Measurements from ENCODE around the gene KDM1B.

Gene KDM1B

GRCh38 chr6:18119236-18119635 lies 36.0 kb upstream of the KDM1B start:
- H3K27ac ChIP-seq, result no peak overlapping the region
- ChIA-PET CTCF (interaction anchor here (0.6 kb wide), 1 partner anchor 146 kb away, joined by 5 read pairs; no protein-coding TSS in a partner anchor), POLR2A (ENCODE audit: low non-redundant PET) (no interaction called here)
- TF ChIP-seq CTCF (conservative IDR thresholded peaks at IDR 0.05; ENCODE audit: low read depth), result no peak
- DNase-seq (ENCODE audit: low spot score), result no peak

GRCh38 chr6:18121580-18122127 lies 33.6 kb upstream of the KDM1B start:
- no peak for DNase-seq (ENCODE audit: low spot score)
- no peak overlapping the region for H3K27ac ChIP-seq
- ChIA-PET POLR2A (ENCODE audit: low non-redundant PET) (interaction anchor here (0.6 kb wide), 1 partner anchor 180 kb away, joined by 3 read pairs; no protein-coding TSS in a partner anchor), CTCF (interaction anchor here (0.5 to 1.1 kb wide), 4 partner anchors 23 to 1949 kb away, joined by 3 read pairs; no protein-coding TSS in a partner anchor)
- no peak for TF ChIP-seq CTCF (conservative IDR thresholded peaks at IDR 0.05; ENCODE audit: low read depth)

GRCh38 chr6:18122128-18123093 lies 32.8 kb upstream of the KDM1B start, which contains the start of gene NHLRC1:
Gene NHLRC1 (minus strand): TSS chr6:18122677. CDS start chr6:18122606, 71 bp downstream.
- DNase-seq (ENCODE audit: low spot score), result peak; percentile 80
- ChIA-PET CTCF (interaction anchor here (0.5 to 1.1 kb wide), 6 partner anchors 22 to 1949 kb away, joined by 3 to 9 read pairs (median 3); no protein-coding TSS in a partner anchor), POLR2A (ENCODE audit: low non-redundant PET) (interaction anchor here (0.5 to 1.0 kb wide), 3 partner anchors 136 to 289 kb away, joined by 3 to 6 read pairs (median 5); partner anchors contain the start of gene KIF13A)
- H3K27ac ChIP-seq, result peak within 1 kb of the TSS; percentile 50
- peak; percentile 92 for TF ChIP-seq CTCF (conservative IDR thresholded peaks at IDR 0.05; ENCODE audit: low read depth)

- no peak overlapping the region for H3K27ac ChIP-seq
- CTCF ChIA-PET, result no interaction called here
- no peak for DNase-seq (ENCODE audit: low spot score)
- no peak for TF ChIP-seq CTCF (conservative IDR thresholded peaks at IDR 0.05; ENCODE audit: low read depth)
- POLR2A ChIA-PET (ENCODE audit: low non-redundant PET), result no interaction called here
These were observed 29.1 kb upstream of the KDM1B start for GRCh38 chr6:18126121-18126520.

GRCh38 chr6:18132346-18132745 lies 22.9 kb upstream of the KDM1B start:
- TF ChIP-seq CTCF (conservative IDR thresholded peaks at IDR 0.05; ENCODE audit: low read depth), result no peak
- DNase-seq (ENCODE audit: low spot score), result no peak
- no peak overlapping the region for H3K27ac ChIP-seq
- CTCF ChIA-PET, result no interaction called here
- POLR2A ChIA-PET (ENCODE audit: low non-redundant PET), result no interaction called here

- no peak overlapping the region for H3K27ac ChIP-seq
- CTCF ChIA-PET, result no interaction called here
These were observed 20.1 kb upstream of the KDM1B start for GRCh38 chr6:18135171-18135570.

More at GRCh38 chr6:18135171-18135570, 20.1 kb upstream of the KDM1B start:
- POLR2A ChIA-PET (ENCODE audit: low non-redundant PET), result no interaction called here
- no peak for DNase-seq (ENCODE audit: low spot score)
- TF ChIP-seq CTCF (conservative IDR thresholded peaks at IDR 0.05; ENCODE audit: low read depth), result no peak

Measured in RWPE1 (cell line).